Measurements from ENCODE around the gene PLB1.

The PLB1 gene

GRCh38 chr2:28505361-28505760 lies 9.5 kb downstream of the PLB1 start:
- Histone ChIP-seq H3K4me1 (ENCODE audit: insufficient read depth, low read length, poor library complexity, severe bottlenecking) (peaks cover 8% of the 10 kb centered on the region), H3F3A (ENCODE audit: low read depth) (no peaks in the 10 kb centered on the region), H3K4me2 (ENCODE audit: low read depth, low read length, poor library complexity, severe bottlenecking) (no peak overlapping the region), H3K79me2 (ENCODE audit: insufficient read depth, low read length) (no peaks in the 10 kb centered on the region), H3K9ac (ENCODE audit: low read depth, low read length, poor library complexity, severe bottlenecking) (no peak overlapping the region), H3K9me3 (ENCODE audit: insufficient read depth, low read depth, low read length) (no peaks in the 10 kb centered on the region), H3K4me3 (ENCODE audit: low read length, poor library complexity, severe bottlenecking) (no peak overlapping the region), H3K36me3 (ENCODE audit: insufficient read depth, low read length) (no peaks in the 10 kb centered on the region), H3K27me3 (ENCODE audit: insufficient read depth, low read length, poor library complexity, severe bottlenecking) (no peaks in the 10 kb centered on the region), H4K20me1 (ENCODE audit: insufficient read depth, low read length, poor library complexity, severe bottlenecking) (no peaks in the 10 kb centered on the region), H2AFZ (ENCODE audit: low read length) (no peak overlapping the region), H3K9me2 (replicated peaks; ENCODE audit: low read depth, low read length) (no peaks in the 10 kb centered on the region)
- TF ChIP-seq EZH2phosphoT487 (IDR thresholded peaks at IDR 0.05; ENCODE audit: borderline replicate concordance) (no peak), CTCF (conservative IDR thresholded peaks at IDR 0.05; ENCODE audit: low read length) (no peak)

GRCh38 chr2:28506112-28506910 lies 10.5 kb downstream of the PLB1 start:
- no peak overlapping the region for H2AFZ ChIP-seq (ENCODE audit: low read length)

GRCh38 chr2:28507796-28508764 lies 12.2 kb downstream of the PLB1 start:
- H3K9me2 ChIP-seq (replicated peaks; ENCODE audit: low read depth, low read length): no peaks in the 10 kb centered on the region

More at GRCh38 chr2:28506112-28506910, 10.5 kb downstream of the PLB1 start:
- Histone ChIP-seq H3K36me3 (ENCODE audit: insufficient read depth, low read length) (no peaks in the 10 kb centered on the region), H3K9me2 (replicated peaks; ENCODE audit: low read depth, low read length) (no peaks in the 10 kb centered on the region), H3F3A (ENCODE audit: low read depth) (no peaks in the 10 kb centered on the region), H4K20me1 (ENCODE audit: insufficient read depth, low read length, poor library complexity, severe bottlenecking) (no peaks in the 10 kb centered on the region), H3K9me3 (ENCODE audit: insufficient read depth, low read depth, low read length) (no peaks in the 10 kb centered on the region), H3K79me2 (ENCODE audit: insufficient read depth, low read length) (no peaks in the 10 kb centered on the region), H3K9ac (ENCODE audit: low read depth, low read length, poor library complexity, severe bottlenecking) (no peak overlapping the region), H3K4me2 (ENCODE audit: low read depth, low read length, poor library complexity, severe bottlenecking) (no peak overlapping the region), H3K27me3 (ENCODE audit: insufficient read depth, low read length, poor library complexity, severe bottlenecking) (no peaks in the 10 kb centered on the region), H3K4me3 (ENCODE audit: low read length, poor library complexity, severe bottlenecking) (no peak overlapping the region), H3K4me1 (ENCODE audit: insufficient read depth, low read length, poor library complexity, severe bottlenecking) (peaks cover 8% of the 10 kb centered on the region)
- no peak for TF ChIP-seq CTCF (conservative IDR thresholded peaks at IDR 0.05; ENCODE audit: low read length)
- TF ChIP-seq EZH2phosphoT487 (IDR thresholded peaks at IDR 0.05; ENCODE audit: borderline replicate concordance): no peak

More at GRCh38 chr2:28507796-28508764, 12.2 kb downstream of the PLB1 start:
- Histone ChIP-seq H3K4me3 (ENCODE audit: low read length, poor library complexity, severe bottlenecking) (no peak overlapping the region), H3K9me3 (ENCODE audit: insufficient read depth, low read depth, low read length) (peaks cover 7% of the 10 kb centered on the region; the same call in 1 of the 2 replicates), H3K4me2 (ENCODE audit: low read depth, low read length, poor library complexity, severe bottlenecking) (no peak overlapping the region), H3K4me1 (ENCODE audit: insufficient read depth, low read length, poor library complexity, severe bottlenecking) (peaks cover 8% of the 10 kb centered on the region), H4K20me1 (ENCODE audit: insufficient read depth, low read length, poor library complexity, severe bottlenecking) (no peaks in the 10 kb centered on the region), H3K36me3 (ENCODE audit: insufficient read depth, low read length) (no peaks in the 10 kb centered on the region), H3F3A (ENCODE audit: low read depth) (no peaks in the 10 kb centered on the region), H2AFZ (ENCODE audit: low read length) (no peak overlapping the region), H3K79me2 (ENCODE audit: insufficient read depth, low read length) (no peaks in the 10 kb centered on the region), H3K27me3 (ENCODE audit: insufficient read depth, low read length, poor library complexity, severe bottlenecking) (peaks cover 2% of the 10 kb centered on the region), H3K9ac (ENCODE audit: low read depth, low read length, poor library complexity, severe bottlenecking) (no peak overlapping the region)
- TF ChIP-seq CTCF (conservative IDR thresholded peaks at IDR 0.05; ENCODE audit: low read length): no peak
- no peak for TF ChIP-seq EZH2phosphoT487 (IDR thresholded peaks at IDR 0.05; ENCODE audit: borderline replicate concordance)
